ENCODE measurements around the gene GUK1.
A peak's percentile ranks its signal among the peaks of the same experiment; 100 is the strongest.

The GUK1 gene, protein sequence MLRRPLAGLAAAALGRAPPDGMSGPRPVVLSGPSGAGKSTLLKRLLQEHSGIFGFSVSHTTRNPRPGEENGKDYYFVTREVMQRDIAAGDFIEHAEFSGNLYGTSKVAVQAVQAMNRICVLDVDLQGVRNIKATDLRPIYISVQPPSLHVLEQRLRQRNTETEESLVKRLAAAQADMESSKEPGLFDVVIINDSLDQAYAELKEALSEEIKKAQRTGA

GRCh38 chr1:228139931-228140723 lies at the start of gene GUK1:
TSS of gene GUK1 (plus strand) at chr1:228140279. CDS start at chr1:228140303, 24 bp downstream.
- peak; percentile 100 for DNase-seq (ENCODE audit: low read depth, low spot score)

DNA sequence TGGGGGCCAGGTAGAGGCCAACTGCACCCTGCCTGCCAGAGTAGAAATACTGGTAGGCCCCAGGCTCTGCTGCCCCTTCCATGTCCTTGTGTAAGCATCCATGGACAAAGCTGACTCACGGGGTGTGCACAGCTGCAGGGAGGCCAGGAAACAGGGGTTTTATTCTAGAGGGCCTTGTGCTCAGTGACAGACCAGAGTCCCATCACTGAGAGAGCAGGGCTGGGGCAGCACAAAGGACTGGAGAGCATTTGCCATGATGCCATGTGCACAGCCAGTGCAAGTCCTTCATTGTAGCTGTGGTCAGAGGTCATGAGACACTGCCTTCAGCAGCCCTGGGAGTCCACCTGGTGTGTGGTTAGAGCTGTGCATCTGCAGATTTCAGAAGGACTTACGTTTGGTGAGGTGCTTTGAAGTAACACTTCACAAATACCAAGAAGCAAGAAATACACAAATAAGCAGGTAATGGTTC lies 49.4 kb upstream of the GUK1 start:
- DNase-seq (ENCODE audit: low read depth, low spot score), result no peak

GRCh38 chr1:228091084-228091483 lies 49.0 kb upstream of the GUK1 start:
- no peak for DNase-seq (ENCODE audit: low read depth, low spot score)

DNA sequence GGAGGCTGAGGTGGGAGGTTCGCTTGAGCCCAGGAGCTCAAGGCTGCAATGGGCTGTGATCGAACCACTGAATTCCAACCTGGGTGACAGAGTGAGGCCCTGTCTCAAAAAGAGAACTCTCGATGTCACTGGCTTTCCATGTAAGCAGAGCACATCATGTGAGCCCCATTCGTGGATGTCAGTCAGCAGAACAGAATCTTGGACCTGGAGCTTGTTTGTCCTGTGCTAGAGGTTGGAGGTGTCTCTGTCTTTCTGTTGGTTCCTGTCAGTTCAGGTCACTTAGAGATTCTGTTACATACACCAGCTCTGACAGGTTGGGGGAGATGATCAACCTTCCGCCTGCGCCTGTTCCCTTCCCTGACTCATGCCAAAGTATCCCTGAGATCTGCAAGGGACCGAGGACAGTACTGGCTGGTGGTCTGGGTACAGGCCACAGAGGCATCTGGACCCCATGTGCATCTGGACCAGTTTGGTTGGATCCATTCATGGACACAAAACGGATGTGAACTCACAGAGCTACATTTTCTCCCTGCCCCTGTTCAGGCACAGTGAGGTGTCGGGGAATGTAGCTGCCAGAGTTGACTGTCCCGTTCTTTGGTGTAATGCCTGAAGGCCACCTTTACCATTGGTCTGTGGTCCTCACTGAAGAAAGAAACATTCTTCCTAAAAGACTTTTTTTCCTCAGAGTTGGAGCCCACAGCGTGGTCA lies 47.6 kb upstream of the GUK1 start:
- no peak for DNase-seq (ENCODE audit: low read depth, low spot score)

- DNase-seq (ENCODE audit: low read depth, low spot score), result no peak
Observed at GRCh38 chr1:228093050-228093906, 46.8 kb upstream of the GUK1 start.

DNA sequence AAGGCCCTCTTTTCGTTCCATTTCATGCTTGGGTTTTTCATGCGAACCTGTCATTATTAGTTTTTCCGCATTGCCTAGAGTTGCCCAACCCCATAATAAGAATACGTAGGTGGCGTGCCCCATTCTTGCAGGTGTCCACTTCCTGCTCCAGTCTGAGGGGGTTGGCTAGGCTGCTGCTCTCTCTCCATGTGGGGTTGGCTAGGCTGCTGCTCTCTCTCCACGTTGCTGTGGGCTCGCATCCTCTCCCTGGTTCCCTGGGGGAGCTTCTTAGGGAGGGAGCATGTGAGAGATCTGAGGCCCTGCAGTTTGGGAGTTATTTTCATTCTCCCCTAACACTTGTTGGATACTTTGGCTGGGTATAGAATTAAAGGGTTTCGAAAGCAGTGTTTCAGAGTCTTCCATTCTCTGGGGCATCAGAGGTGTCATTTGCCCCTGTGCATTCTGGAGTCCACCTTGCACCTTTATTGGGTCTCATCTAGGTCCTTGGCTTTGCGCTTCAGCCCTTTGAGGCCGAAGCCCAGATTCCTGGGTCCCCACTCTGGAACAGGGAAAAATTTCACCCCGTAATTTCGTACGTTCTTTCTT lies 45.6 kb upstream of the GUK1 start:
- DNase-seq (ENCODE audit: low read depth, low spot score), result no peak

DNA sequence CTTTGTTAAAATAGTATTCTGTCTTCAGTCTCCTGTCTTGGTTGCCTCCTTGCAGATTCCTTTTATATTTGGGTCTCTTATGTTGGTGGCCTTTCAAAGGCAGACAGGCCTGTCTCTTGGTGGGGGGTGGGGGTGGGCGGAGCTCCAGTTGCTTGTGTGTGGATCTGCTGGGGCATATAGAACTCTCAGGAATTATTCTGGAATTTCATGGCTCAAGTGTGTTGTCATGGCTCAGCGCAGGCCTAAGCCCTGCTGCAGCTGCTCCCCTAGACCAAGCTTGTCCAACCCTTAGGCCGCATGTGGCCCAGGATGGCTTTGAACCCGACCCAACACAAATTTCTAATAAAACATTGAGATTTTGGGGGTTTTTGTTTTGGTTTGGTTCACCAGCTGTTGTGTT lies 44.9 kb upstream of the GUK1 start:
- no peak for DNase-seq (ENCODE audit: low read depth, low spot score)

DNA sequence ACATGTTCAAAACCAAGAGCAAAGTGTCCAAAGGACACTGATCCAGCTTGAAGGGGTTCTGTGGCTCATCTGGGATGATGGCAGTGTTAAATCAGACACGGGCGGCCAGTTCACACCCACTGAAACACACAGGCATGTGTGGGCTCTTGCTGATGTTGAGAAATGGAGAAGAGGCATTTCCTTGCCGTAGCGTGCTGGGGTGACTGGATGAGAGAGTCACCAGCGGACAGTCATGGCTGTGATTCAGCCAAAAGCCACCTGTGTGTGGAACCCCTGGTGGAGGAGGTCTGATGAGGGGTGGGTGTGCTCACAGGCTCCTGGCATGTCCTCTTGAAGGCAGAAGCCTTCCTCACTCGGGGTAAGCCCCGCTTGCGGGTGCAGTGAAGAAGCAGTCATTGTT lies 44.1 kb upstream of the GUK1 start:
- no peak for DNase-seq (ENCODE audit: low read depth, low spot score)

DNA sequence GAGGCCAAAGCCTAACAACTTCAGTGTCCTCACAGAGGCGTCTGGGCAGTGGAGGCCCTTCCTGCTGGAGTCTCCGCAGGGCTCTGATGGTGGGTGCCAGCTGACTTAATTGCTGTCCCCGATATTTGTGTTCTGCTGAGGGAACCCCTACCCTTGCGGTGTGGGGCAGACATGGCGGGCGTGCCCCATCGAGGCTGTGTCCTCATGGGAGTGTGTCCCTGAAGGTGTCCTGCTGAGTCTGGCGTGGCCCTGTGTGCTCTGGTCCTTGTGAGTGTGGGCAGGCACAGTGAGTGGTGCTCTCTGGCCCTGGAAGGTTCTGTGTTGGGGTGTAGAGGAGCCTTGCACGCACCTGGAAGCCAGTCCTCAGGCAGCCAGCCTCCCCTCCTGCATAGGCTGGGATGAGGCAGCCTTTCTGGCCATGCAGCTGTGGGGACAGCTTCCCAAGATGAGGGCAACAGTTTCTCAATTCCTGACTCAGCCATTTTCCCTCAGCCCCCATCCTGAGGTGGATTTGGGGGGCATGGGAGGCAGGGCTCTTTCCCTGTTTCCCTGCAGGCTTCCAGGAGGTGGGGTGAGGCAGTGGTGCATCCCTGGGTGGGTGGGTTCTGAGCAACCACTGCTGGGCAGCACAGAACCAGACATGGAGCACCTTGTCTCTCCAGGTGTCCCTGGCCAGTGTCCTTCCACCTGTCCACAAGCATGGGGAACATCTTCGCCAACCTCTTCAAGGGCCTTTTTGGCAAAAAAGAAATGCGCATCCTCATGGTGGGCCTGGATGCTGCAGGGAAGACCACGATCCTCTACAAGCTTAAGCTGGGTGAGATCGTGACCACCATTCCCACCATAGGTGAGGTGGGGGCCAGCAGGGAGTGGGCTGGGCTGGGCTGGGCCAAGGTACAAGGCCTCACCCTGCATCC lies 43.4 kb upstream of the GUK1 start:
- DNase-seq (ENCODE audit: low read depth, low spot score), result no peak

DNA sequence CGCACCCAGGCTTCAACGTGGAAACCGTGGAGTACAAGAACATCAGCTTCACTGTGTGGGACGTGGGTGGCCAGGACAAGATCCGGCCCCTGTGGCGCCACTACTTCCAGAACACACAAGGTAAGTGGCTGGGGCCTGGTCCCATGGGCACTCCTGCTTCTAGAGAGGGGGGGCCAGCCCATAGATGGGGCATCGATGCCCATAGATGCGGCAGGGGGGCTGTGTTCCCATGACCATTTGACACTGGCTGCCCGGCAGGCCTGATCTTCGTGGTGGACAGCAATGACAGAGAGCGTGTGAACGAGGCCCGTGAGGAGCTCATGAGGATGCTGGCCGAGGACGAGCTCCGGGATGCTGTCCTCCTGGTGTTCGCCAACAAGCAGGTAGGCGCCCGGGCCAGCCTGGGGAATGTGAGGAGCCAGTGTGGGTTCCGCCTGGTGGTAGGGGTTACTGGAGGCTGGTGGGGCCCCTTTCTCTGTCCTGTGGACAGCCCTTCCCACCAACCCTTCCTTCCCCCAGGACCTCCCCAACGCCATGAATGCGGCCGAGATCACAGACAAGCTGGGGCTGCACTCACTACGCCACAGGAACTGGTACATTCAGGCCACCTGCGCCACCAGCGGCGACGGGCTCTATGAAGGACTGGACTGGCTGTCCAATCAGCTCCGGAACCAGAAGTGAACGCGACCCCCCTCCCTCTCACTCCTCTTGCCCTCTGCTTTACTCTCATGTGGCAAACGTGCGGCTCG lies 42.6 kb upstream of the GUK1 start:
- no peak for DNase-seq (ENCODE audit: low read depth, low spot score)

DNA sequence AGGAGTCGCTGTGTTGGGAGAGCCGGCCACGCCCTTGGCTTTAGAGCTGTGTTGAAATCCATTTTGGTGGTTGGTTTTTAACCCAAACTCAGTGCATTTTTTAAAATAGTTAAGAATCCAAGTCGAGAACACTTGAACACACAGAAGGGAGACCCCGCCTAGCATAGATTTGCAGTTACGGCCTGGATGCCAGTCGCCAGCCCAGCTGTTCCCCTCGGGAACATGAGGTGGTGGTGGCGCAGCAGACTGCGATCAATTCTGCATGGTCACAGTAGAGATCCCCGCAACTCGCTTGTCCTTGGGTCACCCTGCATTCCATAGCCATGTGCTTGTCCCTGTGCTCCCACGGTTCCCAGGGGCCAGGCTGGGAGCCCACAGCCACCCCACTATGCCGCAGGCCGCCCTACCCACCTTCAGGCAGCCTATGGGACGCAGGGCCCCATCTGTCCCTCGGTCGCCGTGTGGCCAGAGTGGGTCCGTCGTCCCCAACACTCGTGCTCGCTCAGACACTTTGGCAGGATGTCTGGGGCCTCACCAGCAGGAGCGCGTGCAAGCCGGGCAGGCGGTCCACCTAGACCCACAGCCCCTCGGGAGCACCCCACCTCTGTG lies 41.7 kb upstream of the GUK1 start:
- no peak for DNase-seq (ENCODE audit: low read depth, low spot score)

DNA sequence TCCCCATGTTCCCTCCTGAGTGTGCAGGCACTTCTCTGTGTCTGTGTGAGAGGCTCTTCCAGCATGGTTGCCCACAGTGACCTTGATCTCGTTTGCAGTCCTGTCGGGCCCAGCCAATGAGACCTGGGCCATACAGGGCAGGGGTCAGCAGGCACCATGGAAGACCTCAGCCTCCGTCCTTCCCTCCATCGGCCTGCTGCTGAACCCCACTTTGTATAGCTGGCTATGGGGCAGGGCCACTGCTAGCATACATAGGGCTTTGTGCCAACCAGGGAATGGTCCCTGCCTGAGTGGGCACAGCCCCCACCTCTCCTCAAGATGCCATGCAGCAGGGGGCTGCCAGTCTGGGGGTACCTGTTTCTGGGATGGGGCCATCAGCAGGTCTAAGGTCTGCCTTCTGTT lies 40.7 kb upstream of the GUK1 start:
- DNase-seq (ENCODE audit: low read depth, low spot score), result no peak

DNA sequence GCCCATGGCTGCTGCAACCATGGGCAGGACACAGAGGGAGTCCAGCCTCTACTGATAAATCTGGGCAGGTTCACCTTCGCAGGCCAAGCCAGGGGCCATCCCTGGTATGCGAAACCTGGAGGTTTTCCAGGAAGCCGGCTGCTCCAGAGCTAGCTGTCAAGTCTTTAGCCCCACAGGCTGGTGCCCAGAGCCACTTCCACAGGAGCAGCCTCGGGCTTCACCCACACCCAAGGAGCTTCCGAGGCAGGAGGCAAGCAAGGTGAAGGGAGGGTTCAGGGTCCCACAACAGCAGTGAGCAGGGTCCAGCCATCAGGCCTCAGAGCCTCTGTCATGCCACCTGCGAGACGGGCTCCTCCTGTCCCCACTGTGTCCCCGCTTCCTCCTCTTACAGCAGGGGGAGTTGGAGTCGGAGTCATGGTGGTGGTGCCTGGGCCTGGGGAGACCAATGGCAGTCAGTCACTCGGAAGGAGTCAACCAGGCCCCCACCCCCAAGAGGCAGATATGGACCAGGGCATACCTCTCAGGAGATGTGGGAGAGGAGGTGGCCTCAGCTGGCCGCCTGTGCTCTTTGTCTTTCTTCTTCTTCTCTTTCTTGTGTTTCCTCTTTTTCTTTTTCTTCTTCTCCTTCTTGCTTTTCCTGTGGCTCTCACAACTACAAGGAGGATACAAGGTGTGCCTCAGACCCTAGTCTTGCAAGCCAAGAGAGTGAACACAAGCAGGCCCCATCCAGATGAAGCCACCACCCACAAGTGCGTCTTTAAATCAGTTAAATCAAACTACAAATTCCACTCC lies 39.1 kb upstream of the GUK1 start:
- DNase-seq (ENCODE audit: low read depth, low spot score), result no peak

- DNase-seq (ENCODE audit: low read depth, low spot score), result no peak
Observed at GRCh38 chr1:228101614-228101993, 38.5 kb upstream of the GUK1 start.

DNA sequence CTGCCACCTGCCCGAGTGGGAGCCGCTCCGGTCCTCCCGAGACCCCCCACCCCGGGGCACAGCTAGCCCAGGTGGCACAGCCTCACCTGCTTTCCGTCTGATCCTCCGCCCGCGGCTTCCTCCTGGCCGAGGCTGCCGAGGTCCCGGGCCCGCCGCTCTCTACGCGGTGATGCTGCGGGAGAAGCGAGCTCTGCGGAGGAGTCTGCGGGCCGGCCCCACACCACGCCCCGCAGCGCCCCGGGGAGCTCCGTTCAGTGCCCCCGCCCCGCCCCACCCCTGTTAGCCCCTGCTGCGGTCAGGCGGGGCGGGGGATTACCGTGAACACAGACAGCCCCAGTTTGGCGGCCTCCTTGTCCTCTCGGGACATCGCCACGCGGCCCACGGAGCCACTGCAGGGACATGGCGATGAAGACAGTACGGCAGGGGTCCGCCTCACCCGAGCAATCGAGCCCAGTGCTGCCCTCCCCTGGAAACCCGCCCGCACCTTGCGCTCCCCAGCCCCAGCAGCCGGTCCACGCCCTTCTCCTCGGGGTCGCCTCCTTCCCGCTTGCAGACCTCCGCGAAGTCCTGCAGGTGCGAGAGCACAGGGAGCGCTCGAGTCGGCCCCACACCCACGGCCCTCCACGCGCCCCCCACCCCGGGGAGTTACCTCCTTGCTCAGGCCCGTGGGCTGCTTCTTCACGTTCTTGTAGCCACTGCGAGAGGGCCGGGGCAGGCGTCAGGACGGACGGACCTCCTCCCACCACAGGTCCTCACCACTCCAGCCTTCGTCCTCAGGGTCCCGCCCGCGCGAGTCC lies 37.9 kb upstream of the GUK1 start:
- DNase-seq (ENCODE audit: low read depth, low spot score), result no peak

GRCh38 chr1:228102791-228103620 lies 37.1 kb upstream of the GUK1 start, which contains the start of gene C1orf35:
TSS of gene C1orf35 (minus strand) at chr1:228103325. CDS start at chr1:228103227, 98 bp downstream.
- peak; percentile 88 for DNase-seq (ENCODE audit: low read depth, low spot score)

All from activated naive CD8-positive, alpha-beta T cell treated with anti-CD3 and anti-CD28 coated beads, Interleukin-2, amount 50 U/mL, for 16 hours (primary cell).